Measurements from ENCODE around the gene NSD2.

NSD2 gene

GRCh38 chr4:1971456-1972200, 100.4 kb downstream of the NSD2 start:
- no peak for DNase-seq (ENCODE audit: low spot score)

- no peak for DNase-seq (ENCODE audit: low spot score)
Observed at GRCh38 chr4:1972414-1972813, 101.2 kb downstream of the NSD2 start.

- no peak for DNase-seq (ENCODE audit: low spot score)
Observed at GRCh38 chr4:1973218-1973617, 102.0 kb downstream of the NSD2 start.

GRCh38 chr4:1973661-1974060, 102.5 kb downstream of the NSD2 start:
- DNase-seq (ENCODE audit: low spot score) = no peak

GRCh38 chr4:1974840-1975239, 103.6 kb downstream of the NSD2 start:
- no peak for DNase-seq (ENCODE audit: low spot score)

- no peak for DNase-seq (ENCODE audit: low spot score)
Observed at GRCh38 chr4:1975391-1975801, 104.2 kb downstream of the NSD2 start.

- DNase-seq (ENCODE audit: low spot score) = no peak
Observed at GRCh38 chr4:1975880-1976279, 104.7 kb downstream of the NSD2 start.

- DNase-seq (ENCODE audit: low spot score) = no peak
Observed at GRCh38 chr4:1976416-1977352, 105.5 kb downstream of the NSD2 start.

GRCh38 chr4:1978226-1978625, 107.0 kb downstream of the NSD2 start:
- DNase-seq (ENCODE audit: low spot score) = no peak

GRCh38 chr4:1978741-1979476, 107.7 kb downstream of the NSD2 start:
- no peak for DNase-seq (ENCODE audit: low spot score)

GRCh38 chr4:1979477-1980196, 108.4 kb downstream of the NSD2 start:
- DNase-seq (ENCODE audit: low spot score) = no peak

- no peak for DNase-seq (ENCODE audit: low spot score)
Observed at GRCh38 chr4:1980561-1981041, 109.4 kb downstream of the NSD2 start.

GRCh38 chr4:1981251-1982058, 110.3 kb downstream of the NSD2 start:
- DNase-seq (ENCODE audit: low spot score) = no peak

GRCh38 chr4:1982124-1983052, 111.2 kb downstream of the NSD2 start:
- no peak for DNase-seq (ENCODE audit: low spot score)

- DNase-seq (ENCODE audit: low spot score) = no peak
Observed at GRCh38 chr4:1983053-1983845, 112.1 kb downstream of the NSD2 start.

GRCh38 chr4:1983846-1984405, 112.7 kb downstream of the NSD2 start:
- DNase-seq (ENCODE audit: low spot score) = no peak

- no peak for DNase-seq (ENCODE audit: low spot score)
Observed at GRCh38 chr4:1984406-1985191, 113.4 kb downstream of the NSD2 start.

- no peak for DNase-seq (ENCODE audit: low spot score)
Observed at GRCh38 chr4:1985294-1985693, 114.1 kb downstream of the NSD2 start.
